ENCODE results near the gene TIPRL.
A peak's percentile ranks its signal among the peaks of the same experiment; 100 is the strongest.

Gene TIPRL

GRCh38 chr1:168217664-168218063 is 38.9 kb downstream of the TIPRL start:
- no peak for DNase-seq

- DNase-seq, result no peak
These were observed 39.9 kb downstream of the TIPRL start for GRCh38 chr1:168218658-168219057.

- no peak for DNase-seq
These were observed 41.7 kb downstream of the TIPRL start for GRCh38 chr1:168220470-168220871.

- no peak for DNase-seq
These were observed 42.5 kb downstream of the TIPRL start for GRCh38 chr1:168221275-168221674.

- DNase-seq, result no peak
These were observed 44.5 kb downstream of the TIPRL start for GRCh38 chr1:168223261-168223660.

- no peak for DNase-seq
These were observed 45.1 kb downstream of the TIPRL start for GRCh38 chr1:168223681-168224540.

GRCh38 chr1:168224991-168225390 is 46.2 kb downstream of the TIPRL start:
- no peak for DNase-seq

GRCh38 chr1:168225476-168226190 is 46.9 kb downstream of the TIPRL start, which contains the start of gene SFT2D2:
TSS of gene SFT2D2 (plus strand) at chr1:168226004. CDS start at chr1:168226080, 76 bp downstream.
- DNase-seq, result peak; percentile 93

GRCh38 chr1:168227620-168228019 is 48.9 kb downstream of the TIPRL start:
- no peak for DNase-seq

GRCh38 chr1:168229893-168230292 is 51.1 kb downstream of the TIPRL start:
- DNase-seq, result no peak

GRCh38 chr1:168230709-168231108 is 51.9 kb downstream of the TIPRL start:
- no peak for DNase-seq

GRCh38 chr1:168234846-168235547 is 56.2 kb downstream of the TIPRL start:
- DNase-seq, result no peak

GRCh38 chr1:168235548-168235885 is 56.8 kb downstream of the TIPRL start:
- DNase-seq, result no peak

GRCh38 chr1:168235937-168236336 is 57.2 kb downstream of the TIPRL start:
- no peak for DNase-seq

GRCh38 chr1:168236836-168237611 is 58.3 kb downstream of the TIPRL start:
- no peak for DNase-seq

- DNase-seq, result no peak
These were observed 64.4 kb downstream of the TIPRL start for GRCh38 chr1:168243198-168243597.

- DNase-seq, result no peak
These were observed 65.0 kb downstream of the TIPRL start for GRCh38 chr1:168243636-168244212.

- DNase-seq, result no peak
These were observed 66.3 kb downstream of the TIPRL start for GRCh38 chr1:168245042-168245441.

- no peak for DNase-seq
These were observed 67.7 kb downstream of the TIPRL start for GRCh38 chr1:168246506-168246905.

All from activated CD8-positive, alpha-beta memory T cell treated with anti-CD3 and anti-CD28 coated beads for 24 hours (primary cell).